CD4-positive, CD25-positive, alpha-beta regulatory T cell (primary cell): Measurements from ENCODE around the gene CABYR. TPM values are rescaled to one million over a fixed set of nuclear protein-coding genes. Genes with fewer than 3 reads are reported as not detected.
A peak's percentile ranks its signal among the peaks of the same experiment; 100 is the strongest.
"Not testable (repeated sequence)": the region's sequence is repeated elsewhere in the genome, so short reads cannot be mapped to it uniquely, and the experiment has no call there.

Experiments used
- ATAC-seq, 2 donors: fragments of 150-1000 bp; cut with Tn5 transposase; one replicate each; pipeline ENCODE4 v1.10.0; 2021; ENCODE audit warnings: low read depth in 2 of 2, moderate number of reproducible peaks in 2 of 2, moderate library complexity in 1 of 2
- DNase-seq, 3 donors: peaks; one replicate each; pipeline versions ENCODE4 v3.0.0 to v3.0.0-alpha.2; 2012 to 2022; ENCODE audit warnings: mixed read lengths in 1 of 3
- H3K27ac ChIP-seq: one replicate; pipeline ENCODE4 v1.7.0; 2013; ENCODE audit warnings: mild to moderate bottlenecking, low read length; ENCODE audit not compliant: insufficient read depth, poor library complexity, severe bottlenecking
- H3K27me3 ChIP-seq: one replicate; pipeline ENCODE4 v1.7.0; 2013; ENCODE audit warnings: low read length; ENCODE audit not compliant: control insufficient read depth, insufficient read depth
- H3K36me3 ChIP-seq: one replicate; pipeline ENCODE4 v1.7.0; 2013; ENCODE audit warnings: mild to moderate bottlenecking, low read length, moderate library complexity; ENCODE audit not compliant: control insufficient read depth, insufficient read depth
- H3K4me1 ChIP-seq: 2 replicates; pipeline ENCODE4 v1.7.0; 2013; ENCODE audit warnings: mild to moderate bottlenecking, low read length; ENCODE audit not compliant: insufficient read depth, control insufficient read depth, poor library complexity, severe bottlenecking
- H3K4me3 ChIP-seq: one replicate; pipeline ENCODE4 v1.7.0; 2013; ENCODE audit warnings: low read depth, mild to moderate bottlenecking, low read length, moderate library complexity
- H3K9me3 ChIP-seq, 2 experiments: 1 replicate in 1 of 2; 2 replicates in 1 of 2; pipeline ENCODE4 v1.7.0; 2013; ENCODE audit warnings: low read length in 2 of 2, mild to moderate bottlenecking in 1 of 2, moderate library complexity in 1 of 2; ENCODE audit not compliant: control insufficient read depth in 2 of 2
- H3K27ac Mint-ChIP-seq, 3 donors: one replicate each; pipeline ENCODE4 v1.8.0; 2020 to 2022; ENCODE audit warnings: mild to moderate bottlenecking in 3 of 3, mixed read lengths in 3 of 3, moderate library complexity in 2 of 3
- H3K27me3 Mint-ChIP-seq: one replicate; pipeline ENCODE4 v1.8.0; 2022; ENCODE audit warnings: mild to moderate bottlenecking, mixed read lengths
- H3K36me3 Mint-ChIP-seq: one replicate; pipeline ENCODE4 v1.8.0; 2020; ENCODE audit warnings: mixed read lengths
- H3K4me1 Mint-ChIP-seq, 4 donors: one replicate each; pipeline ENCODE4 v1.8.0; 2020 to 2022; ENCODE audit warnings: mixed read lengths in 4 of 4, mild to moderate bottlenecking in 1 of 4
- H3K4me3 Mint-ChIP-seq, 4 donors: one replicate each; pipeline ENCODE4 v1.8.0; 2020 to 2022; ENCODE audit warnings: mild to moderate bottlenecking in 4 of 4, mixed read lengths in 4 of 4, moderate library complexity in 3 of 4
- H3K9me3 Mint-ChIP-seq, 7 donors: one replicate each; pipeline ENCODE4 v1.8.0; 2020 to 2022; ENCODE audit warnings: mixed read lengths in 7 of 7, mild to moderate bottlenecking in 3 of 7, moderate library complexity in 2 of 7
- polyA plus RNA-seq, 4 donors: library from polyadenylated mRNA; unstranded; fragments of 300-500 nt; fragmentation: Illumina TruSeq; gene quantifications; one replicate each; pipeline ENCODE4 v1.2.3, GENCODE V29; 2021
- total RNA-seq: library from RNA; stranded (reverse); gene quantifications from one replicate; pipeline ENCODE4 v1.2.3, GENCODE V29; 2022

Gene CABYR
- total and polyA plus RNA-seq, 5 donors from 2014 or later = 0.19 to 1.2 (median 0.56) TPM; not detected in 2

GRCh38 chr18:24130494-24130893 is 8.4 kb upstream of the CABYR start:
- Histone ChIP-seq H3K4me3 (no peak overlapping the region), H3K36me3 (peaks cover 89% of the 10 kb centered on the region), H3K27me3 (no peaks in the 10 kb centered on the region), H3K27ac (peak overlapping the region; percentile 23), H3K9me3 (no peaks in the 10 kb centered on the region), H3K4me1 (no peaks in the 10 kb centered on the region)
- H3K36me3 Mint-ChIP-seq = peaks cover 44% of the 10 kb centered on the region
- no peak overlapping the region for H3K27ac Mint-ChIP-seq
- ATAC-seq = no peak
- H3K27me3 Mint-ChIP-seq = no peaks in the 10 kb centered on the region
- H3K9me3 Mint-ChIP-seq = no peaks in the 10 kb centered on the region
- peaks cover 2 to 6% (median 4%) of the 10 kb centered on the region in 4 donors for H3K4me1 Mint-ChIP-seq
- H3K4me3 Mint-ChIP-seq = no peak overlapping the region
- no peak for DNase-seq

GRCh38 chr18:24136967-24137373 is 1.9 kb upstream of the CABYR start:
- ATAC-seq = no peak
- Mint-ChIP-seq H3K4me3 (peak overlapping the region in 3 of 4 donors; percentile 18 to 91 (median 83)), H3K9me3 (peaks cover 0 to 6% (median 0%) of the 10 kb centered on the region in 7 donors), H3K27me3 (peaks cover 23% of the 10 kb centered on the region), H3K36me3 (peaks cover 13% of the 10 kb centered on the region), H3K4me1 (peaks cover 11 to 38% (median 27%) of the 10 kb centered on the region in 4 donors), H3K27ac (peak overlapping the region in 2 of 3 donors; percentile 86 to 90)
- H3K27me3 ChIP-seq = peaks cover 5% of the 10 kb centered on the region
- H3K4me1 ChIP-seq = peaks cover 22% of the 10 kb centered on the region
- DNase-seq = peak in 2 of 3 donors; percentile 21 to 28
- no peaks in the 10 kb centered on the region for H3K9me3 ChIP-seq
- peaks cover 30% of the 10 kb centered on the region for H3K36me3 ChIP-seq
- H3K27ac ChIP-seq = no peak overlapping the region
- H3K4me3 ChIP-seq = no peak overlapping the region

GRCh38 chr18:24138409-24138788 is 463 bp upstream of the CABYR start:
- peaks cover 4% of the 10 kb centered on the region for H3K36me3 Mint-ChIP-seq
- H3K27me3 Mint-ChIP-seq = peaks cover 31% of the 10 kb centered on the region
- peak overlapping the region; percentile 83 to 96 (median 93) for H3K4me3 Mint-ChIP-seq
- H3K36me3 ChIP-seq = peaks cover 16% of the 10 kb centered on the region
- peak overlapping the region; percentile 66 to 90 (median 89) for H3K27ac Mint-ChIP-seq
- ATAC-seq (no peak), DNase-seq (peak in 1 of 3 donors; percentile 24)
- peaks cover 11 to 38% (median 27%) of the 10 kb centered on the region in 4 donors for H3K4me1 Mint-ChIP-seq
- H3K9me3 Mint-ChIP-seq = peaks cover 0 to 6% (median 0%) of the 10 kb centered on the region in 7 donors
- peak overlapping the region; percentile 42 for H3K27ac ChIP-seq
- H3K27me3 ChIP-seq = peaks cover 7% of the 10 kb centered on the region
- H3K4me1 ChIP-seq = peaks cover 22% of the 10 kb centered on the region
- no peaks in the 10 kb centered on the region for H3K9me3 ChIP-seq
- H3K4me3 ChIP-seq = peak overlapping the region; percentile 83

- Mint-ChIP-seq H3K4me1 (peaks cover 7 to 38% (median 27%) of the 10 kb centered on the region in 4 donors), H3K36me3 (no peaks in the 10 kb centered on the region), H3K4me3 (peak overlapping the region in 2 of 4 donors; percentile 8 to 49), H3K9me3 (peaks cover 0 to 6% (median 0%) of the 10 kb centered on the region in 7 donors), H3K27me3 (peaks cover 47% of the 10 kb centered on the region), H3K27ac (no peak overlapping the region)
- ATAC-seq = no peak
- Histone ChIP-seq H3K9me3 (no peaks in the 10 kb centered on the region), H3K36me3 (no peaks in the 10 kb centered on the region), H3K27me3 (peaks cover 10% of the 10 kb centered on the region), H3K27ac (no peak overlapping the region), H3K4me1 (peaks cover 22% of the 10 kb centered on the region), H3K4me3 (no peak overlapping the region)
- no peak for DNase-seq
Measured at GRCh38 chr18:24140697-24141096, 1.8 kb downstream of the CABYR start.

GRCh38 chr18:24142376-24142775 is 3.5 kb downstream of the CABYR start:
- Mint-ChIP-seq H3K4me3 (peak overlapping the region in 1 of 4 donors; percentile 67), H3K36me3 (no peaks in the 10 kb centered on the region), H3K27ac (no peak overlapping the region), H3K27me3 (peaks cover 51% of the 10 kb centered on the region), H3K9me3 (peaks cover 0 to 4% (median 0%) of the 10 kb centered on the region in 7 donors), H3K4me1 (peaks cover 7 to 26% (median 20%) of the 10 kb centered on the region in 4 donors)
- DNase-seq (no peak), ATAC-seq (no peak)
- Histone ChIP-seq H3K4me3 (no peak overlapping the region), H3K4me1 (peaks cover 22% of the 10 kb centered on the region), H3K36me3 (no peaks in the 10 kb centered on the region), H3K27me3 (peaks cover 10% of the 10 kb centered on the region), H3K27ac (no peak overlapping the region), H3K9me3 (no peaks in the 10 kb centered on the region)

GRCh38 chr18:24149591-24149990 is 10.7 kb downstream of the CABYR start:
- H3K36me3 ChIP-seq, H3K4me1 Mint-ChIP-seq, H3K27me3 ChIP-seq, H3K4me3 Mint-ChIP-seq, H3K27ac ChIP-seq, H3K36me3 Mint-ChIP-seq, ATAC-seq, H3K4me3 ChIP-seq, H3K27ac Mint-ChIP-seq, DNase-seq, H3K4me1 ChIP-seq, H3K9me3 Mint-ChIP-seq, H3K9me3 ChIP-seq: not testable (repeated sequence)
- H3K27me3 Mint-ChIP-seq = peaks cover 27% of the 10 kb centered on the region

- DNase-seq (no peak), ATAC-seq (no peak)
- H3K4me3 ChIP-seq = no peak overlapping the region
- H3K27me3 Mint-ChIP-seq = peaks cover 12% of the 10 kb centered on the region
- H3K9me3 Mint-ChIP-seq = no peaks in the 10 kb centered on the region
- H3K4me3 Mint-ChIP-seq = no peak overlapping the region
- no peaks in the 10 kb centered on the region for H3K36me3 Mint-ChIP-seq
- no peaks in the 10 kb centered on the region for H3K27me3 ChIP-seq
- H3K27ac ChIP-seq = no peak overlapping the region
- no peak overlapping the region for H3K27ac Mint-ChIP-seq
- no peaks in the 10 kb centered on the region for H3K4me1 ChIP-seq
- no peaks in the 10 kb centered on the region for H3K36me3 ChIP-seq
- no peaks in the 10 kb centered on the region for H3K4me1 Mint-ChIP-seq
- no peaks in the 10 kb centered on the region for H3K9me3 ChIP-seq
Measured at GRCh38 chr18:24153397-24153796, 14.5 kb downstream of the CABYR start.

- no peak overlapping the region for H3K27ac ChIP-seq
- no peak for DNase-seq
- no peaks in the 10 kb centered on the region for H3K4me1 ChIP-seq
- H3K27me3 ChIP-seq = no peaks in the 10 kb centered on the region
- H3K9me3 ChIP-seq = no peaks in the 10 kb centered on the region
- H3K4me3 ChIP-seq = no peak overlapping the region
- Mint-ChIP-seq H3K9me3 (no peaks in the 10 kb centered on the region), H3K36me3 (no peaks in the 10 kb centered on the region), H3K4me3 (no peak overlapping the region), H3K27ac (no peak overlapping the region), H3K27me3 (peaks cover 8% of the 10 kb centered on the region), H3K4me1 (no peaks in the 10 kb centered on the region)
- H3K36me3 ChIP-seq = no peaks in the 10 kb centered on the region
- no peak for ATAC-seq
Measured at GRCh38 chr18:24157855-24158254, 19.0 kb downstream of the CABYR start.
